Lower lobe of right lung (tissue), 2 donors: Measurements from ENCODE around the gene CLASP1. TPM values are rescaled to one million over a fixed set of nuclear protein-coding genes. Genes with fewer than 3 reads are reported as not detected.

Experiments
- ATAC-seq, 2 donors: fragments of 200-7000 bp; cut with Tn5 transposase; one replicate each; pipeline ENCODE4 v1.9.1; 2020 to 2022; ENCODE audit warnings: mild to moderate bottlenecking in 2 of 2, moderate library complexity in 2 of 2
- DNase-seq: peaks from one replicate; pipeline ENCODE4 v3.0.0-alpha.2; 2020
- H3K27ac ChIP-seq: fragments of 200-600 bp; one replicate; pipeline ENCODE4 v1.8.0; 2022
- H3K27me3 ChIP-seq: fragments of 200-600 bp; one replicate; pipeline ENCODE4 v1.8.0; 2022; ENCODE audit warnings: low read depth
- H3K36me3 ChIP-seq: fragments of 200-600 bp; one replicate; pipeline ENCODE4 v1.8.0; 2022; ENCODE audit warnings: mild to moderate bottlenecking
- H3K4me1 ChIP-seq: fragments of 200-600 bp; one replicate; pipeline ENCODE4 v1.8.0; 2022
- H3K4me3 ChIP-seq: fragments of 200-600 bp; one replicate; pipeline ENCODE4 v1.8.0; 2022; ENCODE audit warnings: mild to moderate bottlenecking
- H3K9me3 ChIP-seq: fragments of 200-600 bp; one replicate; pipeline ENCODE4 v1.8.0; 2022
- CTCF ChIP-seq: fragments of 200-600 bp; IDR thresholded peaks from one replicate; pipeline ENCODE4 v1.8.0; 2022; ENCODE audit warnings: antibody characterized with exemption, mild to moderate bottlenecking
- intact Hi-C: fragments of 100-400 bp; cut with DNase I; formaldehyde crosslinking; loops from one replicate; pipeline ENCODE4 v1.11.0; 2022
- total RNA-seq: library from RNA; stranded (reverse); fragmentation: NEBNext Ultra II Directional; extraction: Animal tissue kit (Norgen Biotek cat#: 25700); gene quantifications from one replicate; pipeline ENCODE4 v1.2.1, GENCODE V29; 2021
- donor health status: DM: no; HTN: yes; CAD: no; lungs with severe emphysema.

Gene CLASP1
- total RNA-seq, 1 donor from 2014 or later, result 45.8 TPM

- Histone ChIP-seq H3K36me3 (no peaks in the 10 kb centered on the region), H3K4me1 (peaks cover 22% of the 10 kb centered on the region), H3K4me3 (no peak overlapping the region), H3K27me3 (no peaks in the 10 kb centered on the region), H3K9me3 (no peaks in the 10 kb centered on the region), H3K27ac (no peak overlapping the region)
- intact Hi-C loops, result no loop called here
- ATAC-seq (no peak), DNase-seq (no peak)
- no peak for TF ChIP-seq CTCF
These were observed 116.9 kb downstream of the CLASP1 start for GRCh38 chr2:121532347-121532766.

- DNase-seq, result peak; percentile 88
- Histone ChIP-seq H3K36me3 (peaks cover 8% of the 10 kb centered on the region), H3K4me3 (peak overlapping the region; percentile 77), H3K4me1 (peaks cover 22% of the 10 kb centered on the region), H3K27me3 (no peaks in the 10 kb centered on the region), H3K9me3 (no peaks in the 10 kb centered on the region), H3K27ac (peak overlapping the region; percentile 93)
- ATAC-seq, result peak; percentile 91 to 94
- intact Hi-C loops, result no loop called here
- no peak for TF ChIP-seq CTCF
These were observed 119.0 kb downstream of the CLASP1 start for GRCh38 chr2:121530212-121530705.

- DNase-seq (peak; percentile 64), ATAC-seq (peak; percentile 64 to 66)
- Histone ChIP-seq H3K4me3 (peak overlapping the region; percentile 77), H3K27ac (peak overlapping the region; percentile 93), H3K9me3 (no peaks in the 10 kb centered on the region), H3K27me3 (no peaks in the 10 kb centered on the region), H3K4me1 (peaks cover 22% of the 10 kb centered on the region), H3K36me3 (peaks cover 15% of the 10 kb centered on the region)
- no peak for TF ChIP-seq CTCF
- intact Hi-C loops, result no loop called here
These were observed 119.6 kb downstream of the CLASP1 start for GRCh38 chr2:121529439-121530211.

- no peak for DNase-seq
- H3K27me3 ChIP-seq, result no peaks in the 10 kb centered on the region
- TF ChIP-seq CTCF, result no peak
- peaks cover 20% of the 10 kb centered on the region for H3K4me1 ChIP-seq
- no peak for ATAC-seq
- H3K4me3 ChIP-seq, result no peak overlapping the region
- H3K27ac ChIP-seq, result no peak overlapping the region
- H3K36me3 ChIP-seq, result peaks cover 34% of the 10 kb centered on the region
- intact Hi-C loops, result no loop called here
- H3K9me3 ChIP-seq, result no peaks in the 10 kb centered on the region
These were observed 122.1 kb downstream of the CLASP1 start for GRCh38 chr2:121527009-121527682.

GRCh38 chr2:121524685-121525425, 124.4 kb downstream of the CLASP1 start:
- Histone ChIP-seq H3K36me3 (peaks cover 53% of the 10 kb centered on the region), H3K27me3 (no peaks in the 10 kb centered on the region), H3K9me3 (no peaks in the 10 kb centered on the region), H3K27ac (no peak overlapping the region), H3K4me3 (no peak overlapping the region), H3K4me1 (peaks cover 11% of the 10 kb centered on the region)
- DNase-seq (no peak), ATAC-seq (no peak)
- no peak for TF ChIP-seq CTCF
- intact Hi-C loops, result no loop called here
